ENCODE measurements around the gene COPS7A. TPM values are rescaled to one million over a fixed set of nuclear protein-coding genes. Genes with fewer than 3 reads are reported as not detected.

COPS7A gene
- total RNA-seq, 4 donors from 2014 or later, result 51.9 to 71.8 (median 63.0) TPM

GRCh38 chr12:6777386-6777785, 53.5 kb downstream of the COPS7A start:
- 86% methylated on average over 5 of the region's 5 CpGs for WGBS
- Histone ChIP-seq H3K36me3 (peaks cover 0 to 10% (median 0%) of the 10 kb centered on the region in 4 donors), H3K4me3 (no peak overlapping the region), H3K9me3 (no peaks in the 10 kb centered on the region), H3K27ac (replicated peaks in 1 of 4) (peak overlapping the region; percentile 83 to 92 (median 87)), H3K4me1 (peaks cover 18 to 44% (median 42%) of the 10 kb centered on the region in 4 donors), H3K27me3 (no peaks in the 10 kb centered on the region)
- DNase-seq (ENCODE audit: extremely low spot score), result no peak
- intact Hi-C loops (cut with DNase I), result loop anchor here (5.0 kb wide), 2 partner anchors 40 to 160 kb away; no protein-coding TSS in a partner anchor
- TF ChIP-seq EP300 (IDR thresholded peaks at IDR 0.05) (no peak), POLR2A (IDR thresholded peaks at IDR 0.05; ENCODE audit: low read depth) (no peak), POLR2AphosphoS5 (IDR thresholded peaks at IDR 0.05) (no peak), CTCF (IDR thresholded peaks at IDR 0.05) (no peak)

DNA sequence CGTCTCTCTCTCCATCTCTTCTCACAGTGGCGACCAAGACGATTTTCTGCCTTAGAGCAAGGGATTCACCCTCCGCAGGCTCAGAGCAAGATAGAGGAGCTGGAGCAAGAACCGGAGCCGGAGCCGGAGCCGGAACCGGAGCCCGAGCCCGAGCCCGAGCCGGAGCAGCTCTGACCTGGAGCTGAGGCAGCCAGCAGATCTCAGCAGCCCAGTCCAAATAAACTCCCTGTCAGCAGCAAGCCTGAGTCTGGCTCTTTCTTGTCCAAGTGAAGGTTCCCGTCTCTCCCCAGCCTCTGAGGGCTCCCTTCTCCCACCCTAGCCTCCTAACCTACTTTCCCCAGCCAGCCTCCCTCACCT, 54.3 kb downstream of the COPS7A start:
- Histone ChIP-seq H3K4me1 (peaks cover 18 to 36% (median 33%) of the 10 kb centered on the region in 4 donors), H3K4me3 (peak overlapping the region; percentile 50 to 55 (median 52)), H3K27ac (replicated peaks in 1 of 4) (peak overlapping the region; percentile 83 to 92 (median 87)), H3K27me3 (no peaks in the 10 kb centered on the region), H3K36me3 (peaks cover 0 to 10% (median 0%) of the 10 kb centered on the region in 4 donors), H3K9me3 (no peaks in the 10 kb centered on the region)
- no peak for DNase-seq (ENCODE audit: extremely low spot score)
- 30% methylated on average over 13 of the region's 14 CpGs for WGBS
- no peak for TF ChIP-seq EP300 (IDR thresholded peaks at IDR 0.05)
- no peak for TF ChIP-seq CTCF (IDR thresholded peaks at IDR 0.05)
- peak in 1 of 2 donors; percentile 16 for TF ChIP-seq POLR2AphosphoS5 (IDR thresholded peaks at IDR 0.05)
- TF ChIP-seq POLR2A (IDR thresholded peaks at IDR 0.05; ENCODE audit: low read depth), result no peak
- intact Hi-C loops (cut with DNase I), result loop anchor here (2.0 to 5.0 kb wide), 3 partner anchors 25 to 161 kb away; partner anchors contain the start of gene MLF2

- WGBS, result 9% methylated on average over 22 of the region's 35 CpGs
- H3K27me3 ChIP-seq, result no peaks in the 10 kb centered on the region
- H3K9me3 ChIP-seq, result no peaks in the 10 kb centered on the region
- H3K36me3 ChIP-seq, result peaks cover 0 to 10% (median 0%) of the 10 kb centered on the region in 4 donors
- H3K27ac ChIP-seq (replicated peaks in 1 of 4), result peak overlapping the region; percentile 83 to 92 (median 87)
- peak overlapping the region; percentile 50 to 55 (median 52) for H3K4me3 ChIP-seq
- intact Hi-C loops (cut with DNase I), result loop anchor here (2.0 to 5.0 kb wide), 3 partner anchors 26 to 162 kb away; partner anchors contain the start of gene MLF2
- H3K4me1 ChIP-seq, result peaks cover 15 to 29% (median 27%) of the 10 kb centered on the region in 4 donors
- TF ChIP-seq POLR2A (IDR thresholded peaks at IDR 0.05; ENCODE audit: low read depth) (no peak), EP300 (IDR thresholded peaks at IDR 0.05) (no peak), POLR2AphosphoS5 (IDR thresholded peaks at IDR 0.05) (peak; percentile 67 to 91), CTCF (IDR thresholded peaks at IDR 0.05) (peak; percentile 95 to 98 (median 96))
- peak; percentile 98 for DNase-seq (ENCODE audit: extremely low spot score)
Measured at GRCh38 chr12:6778574-6779550, 55.0 kb downstream of the COPS7A start.

DNA sequence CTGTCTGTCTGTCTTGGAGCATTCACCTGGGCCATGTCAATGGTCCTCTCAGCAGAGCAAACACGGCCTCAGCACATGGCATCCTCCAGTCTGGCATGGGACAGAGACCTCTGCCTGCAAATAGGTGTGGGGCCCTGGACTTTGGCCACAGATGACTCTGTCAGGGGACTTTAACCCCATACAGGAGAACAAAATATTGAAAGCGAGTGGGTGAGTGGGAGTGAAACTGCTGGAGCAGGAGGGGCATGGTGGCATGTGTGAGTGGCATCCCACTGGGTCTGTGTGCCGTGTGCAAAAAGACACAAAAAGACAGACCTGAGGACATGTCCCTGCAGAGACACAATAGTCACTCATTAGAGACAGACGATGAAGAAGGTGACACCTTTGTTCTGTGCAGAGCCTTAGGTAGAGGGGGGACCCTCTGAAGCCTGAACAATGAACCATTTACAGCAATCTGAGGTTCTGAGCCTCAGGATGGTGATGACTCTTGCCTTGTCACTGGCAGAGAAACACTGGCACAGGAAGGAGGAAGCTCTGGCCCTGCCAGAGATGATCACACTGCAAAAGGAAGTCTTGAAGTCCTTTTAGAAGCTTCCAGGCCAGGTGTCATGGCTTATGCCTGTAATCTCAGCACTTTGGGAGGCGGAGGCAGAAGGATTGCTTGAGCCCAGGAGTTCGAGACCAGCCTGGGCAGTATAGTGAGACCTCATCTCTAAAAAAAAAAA, 56.0 kb downstream of the COPS7A start:
- peak overlapping the region in 3 of 4 donors; percentile 83 to 92 (median 88) for H3K27ac ChIP-seq (replicated peaks in 1 of 4)
- 82% methylated on average over 6 of the region's 6 CpGs for WGBS
- intact Hi-C loops (cut with DNase I), result loop anchor here (2.0 to 5.0 kb wide), 3 partner anchors 27 to 163 kb away; partner anchors contain the start of gene MLF2

More for the DNA sequence above, 56.0 kb downstream of the COPS7A start:
- no peak for DNase-seq (ENCODE audit: extremely low spot score)
- no peaks in the 10 kb centered on the region for H3K9me3 ChIP-seq
- H3K36me3 ChIP-seq, result peaks cover 0 to 8% (median 0%) of the 10 kb centered on the region in 4 donors
- H3K4me3 ChIP-seq, result no peak overlapping the region
- no peak for TF ChIP-seq EP300 (IDR thresholded peaks at IDR 0.05)
- no peak for TF ChIP-seq CTCF (IDR thresholded peaks at IDR 0.05)
- TF ChIP-seq POLR2AphosphoS5 (IDR thresholded peaks at IDR 0.05), result no peak
- H3K27me3 ChIP-seq, result no peaks in the 10 kb centered on the region
- H3K4me1 ChIP-seq, result peaks cover 15 to 23% (median 22%) of the 10 kb centered on the region in 4 donors
